Stimulated activated naive B cell treated with anti-CD40 and anti-IgM and Interleukin-4, amounts not matched to agents 10 μg/mL and 1 μg/mL and 100 μg/mL, for 72 hours (primary cell): ENCODE measurements around the gene GRB10.
"Not testable (repeated sequence)": the region's sequence is repeated elsewhere in the genome, so short reads cannot be mapped to it uniquely, and the experiment has no call there.

Source experiments
- ATAC-seq, 2 donors: fragments of 150-1000 bp; cut with Tn5 transposase; replicated peaks; 2 replicates each; pipeline ENCODE4 v1.10.0; 2021; ENCODE audit warnings: moderate library complexity in 1 of 2
- DNase-seq: peaks from one replicate; pipeline ENCODE4 v3.0.0; 2021
- H3K27ac Mint-ChIP-seq: one replicate; pipeline ENCODE4 v1.8.0; 2022; ENCODE audit warnings: mild to moderate bottlenecking, mixed read lengths
- H3K27me3 Mint-ChIP-seq, 2 donors: one replicate each; pipeline ENCODE4 v1.8.0; 2022; ENCODE audit warnings: mixed read lengths in 2 of 2
- H3K36me3 Mint-ChIP-seq, 2 donors: one replicate each; pipeline ENCODE4 v1.8.0; 2022; ENCODE audit warnings: mixed read lengths in 2 of 2, mild to moderate bottlenecking in 1 of 2
- H3K4me1 Mint-ChIP-seq, 2 donors: one replicate each; pipeline ENCODE4 v1.8.0; 2022; ENCODE audit warnings: mixed read lengths in 2 of 2, mild to moderate bottlenecking in 1 of 2
- H3K4me3 Mint-ChIP-seq, 2 donors: one replicate each; pipeline ENCODE4 v1.8.0; 2022; ENCODE audit warnings: mild to moderate bottlenecking in 2 of 2, mixed read lengths in 2 of 2, moderate library complexity in 1 of 2
- H3K9me3 Mint-ChIP-seq, 2 donors: one replicate each; pipeline ENCODE4 v1.8.0; 2022; ENCODE audit warnings: mixed read lengths in 2 of 2, mild to moderate bottlenecking in 1 of 2

The GRB10 gene

GRCh38 chr7:50756180-50756579, 26.5 kb downstream of the GRB10 start:
- no peak overlapping the region for H3K4me3 Mint-ChIP-seq
- no peak for DNase-seq
- no peaks in the 10 kb centered on the region for H3K9me3 Mint-ChIP-seq
- H3K36me3 Mint-ChIP-seq = no peaks in the 10 kb centered on the region
- no peaks in the 10 kb centered on the region for H3K27me3 Mint-ChIP-seq
- H3K4me1 Mint-ChIP-seq = peaks cover under 1% of the 10 kb centered on the region in 2 donors
- no peak overlapping the region for H3K27ac Mint-ChIP-seq
- no peak for ATAC-seq

- Mint-ChIP-seq H3K4me3 (no peak overlapping the region), H3K27ac (no peak overlapping the region), H3K27me3 (no peaks in the 10 kb centered on the region), H3K9me3 (no peaks in the 10 kb centered on the region), H3K36me3 (no peaks in the 10 kb centered on the region), H3K4me1 (no peaks in the 10 kb centered on the region)
- no peak for DNase-seq
- no peak for ATAC-seq
Measured at GRCh38 chr7:50754684-50755083, 28.0 kb downstream of the GRB10 start.

- DNase-seq (no peak), ATAC-seq (no peak)
- no peaks in the 10 kb centered on the region for H3K36me3 Mint-ChIP-seq
- no peaks in the 10 kb centered on the region for H3K4me1 Mint-ChIP-seq
- no peaks in the 10 kb centered on the region for H3K9me3 Mint-ChIP-seq
- no peak overlapping the region for H3K4me3 Mint-ChIP-seq
- H3K27ac Mint-ChIP-seq = no peak overlapping the region
- no peaks in the 10 kb centered on the region for H3K27me3 Mint-ChIP-seq
Measured at GRCh38 chr7:50754241-50754640, 28.5 kb downstream of the GRB10 start.

GRCh38 chr7:50752422-50752821, 30.3 kb downstream of the GRB10 start:
- Mint-ChIP-seq H3K36me3 (no peaks in the 10 kb centered on the region), H3K27ac (no peak overlapping the region), H3K4me1 (no peaks in the 10 kb centered on the region), H3K4me3 (no peak overlapping the region), H3K27me3 (no peaks in the 10 kb centered on the region), H3K9me3 (no peaks in the 10 kb centered on the region)
- ATAC-seq = no peak
- no peak for DNase-seq

- ATAC-seq = no peak
- no peak overlapping the region for H3K27ac Mint-ChIP-seq
- H3K4me1 Mint-ChIP-seq = no peaks in the 10 kb centered on the region
Measured at GRCh38 chr7:50751146-50751545, 31.6 kb downstream of the GRB10 start.

GRCh38 chr7:50749896-50750295, 32.8 kb downstream of the GRB10 start:
- ATAC-seq = no peak
- no peaks in the 10 kb centered on the region for H3K9me3 Mint-ChIP-seq

More at GRCh38 chr7:50751146-50751545, 31.6 kb downstream of the GRB10 start:
- Mint-ChIP-seq H3K9me3 (no peaks in the 10 kb centered on the region), H3K4me3 (no peak overlapping the region), H3K36me3 (no peaks in the 10 kb centered on the region), H3K27me3 (peaks cover 0 to 8% of the 10 kb centered on the region in 2 donors)
- DNase-seq = no peak

GRCh38 chr7:50748472-50748871, 34.2 kb downstream of the GRB10 start:
- no peak overlapping the region for H3K4me3 Mint-ChIP-seq
- H3K9me3 Mint-ChIP-seq = no peaks in the 10 kb centered on the region
- H3K4me1 Mint-ChIP-seq = no peaks in the 10 kb centered on the region
- H3K27ac Mint-ChIP-seq = no peak overlapping the region
- ATAC-seq = no peak
- no peak for DNase-seq
- peaks cover 0 to 8% of the 10 kb centered on the region in 2 donors for H3K27me3 Mint-ChIP-seq
- H3K36me3 Mint-ChIP-seq = no peaks in the 10 kb centered on the region

More at GRCh38 chr7:50749896-50750295, 32.8 kb downstream of the GRB10 start:
- Mint-ChIP-seq H3K4me3 (no peak overlapping the region), H3K4me1 (no peaks in the 10 kb centered on the region), H3K27me3 (peaks cover 0 to 8% of the 10 kb centered on the region in 2 donors), H3K27ac (no peak overlapping the region), H3K36me3 (no peaks in the 10 kb centered on the region)
- no peak for DNase-seq

- Mint-ChIP-seq H3K27ac (no peak overlapping the region), H3K4me3 (no peak overlapping the region), H3K4me1 (no peaks in the 10 kb centered on the region), H3K27me3 (peaks cover 0 to 8% of the 10 kb centered on the region in 2 donors), H3K9me3 (no peaks in the 10 kb centered on the region), H3K36me3 (no peaks in the 10 kb centered on the region)
- ATAC-seq (no peak), DNase-seq (no peak)
Measured at GRCh38 chr7:50745835-50746234, 36.9 kb downstream of the GRB10 start.

- no peaks in the 10 kb centered on the region for H3K9me3 Mint-ChIP-seq
- H3K27ac Mint-ChIP-seq = no peak overlapping the region
- ATAC-seq (no peak), DNase-seq (no peak)
- H3K36me3 Mint-ChIP-seq = no peaks in the 10 kb centered on the region
- H3K4me3 Mint-ChIP-seq = no peak overlapping the region
- H3K27me3 Mint-ChIP-seq = peaks cover 0 to 8% of the 10 kb centered on the region in 2 donors
- H3K4me1 Mint-ChIP-seq = no peaks in the 10 kb centered on the region
Measured at GRCh38 chr7:50745336-50745735, 37.4 kb downstream of the GRB10 start.

- Mint-ChIP-seq H3K36me3 (no peaks in the 10 kb centered on the region), H3K27ac (no peak overlapping the region), H3K9me3 (no peaks in the 10 kb centered on the region), H3K27me3 (peaks cover 6 to 13% of the 10 kb centered on the region in 2 donors), H3K4me1 (peaks cover 9 to 11% of the 10 kb centered on the region in 2 donors), H3K4me3 (no peak overlapping the region)
- ATAC-seq (no peak), DNase-seq (no peak)
Measured at GRCh38 chr7:50743893-50744292, 38.8 kb downstream of the GRB10 start.

- DNase-seq (no peak), ATAC-seq (no peak)
- peaks cover 9 to 11% of the 10 kb centered on the region in 2 donors for H3K4me1 Mint-ChIP-seq
- no peaks in the 10 kb centered on the region for H3K9me3 Mint-ChIP-seq
- peaks cover 6 to 13% of the 10 kb centered on the region in 2 donors for H3K27me3 Mint-ChIP-seq
- no peaks in the 10 kb centered on the region for H3K36me3 Mint-ChIP-seq
- no peak overlapping the region for H3K27ac Mint-ChIP-seq
- no peak overlapping the region for H3K4me3 Mint-ChIP-seq
Measured at GRCh38 chr7:50743016-50743415, 39.7 kb downstream of the GRB10 start.

- Mint-ChIP-seq H3K9me3 (peaks cover under 1 to 2% of the 10 kb centered on the region in 2 donors), H3K4me3 (no peak overlapping the region), H3K27ac (no peak overlapping the region), H3K27me3 (peaks cover 6 to 13% of the 10 kb centered on the region in 2 donors), H3K4me1 (peaks cover 9 to 11% of the 10 kb centered on the region in 2 donors), H3K36me3 (no peaks in the 10 kb centered on the region)
- no peak for DNase-seq
- no peak for ATAC-seq
Measured at GRCh38 chr7:50742401-50742800, 40.3 kb downstream of the GRB10 start.

GRCh38 chr7:50739744-50740435, 42.8 kb downstream of the GRB10 start:
- H3K9me3 Mint-ChIP-seq = peaks cover 2 to 4% of the 10 kb centered on the region in 2 donors
- H3K27me3 Mint-ChIP-seq = peaks cover 5 to 6% of the 10 kb centered on the region in 2 donors
- peaks cover 9 to 11% of the 10 kb centered on the region in 2 donors for H3K4me1 Mint-ChIP-seq
- H3K36me3 Mint-ChIP-seq = no peaks in the 10 kb centered on the region
- peak overlapping the region; percentile 33 to 39 for H3K4me3 Mint-ChIP-seq
- peak overlapping the region; percentile 52 for H3K27ac Mint-ChIP-seq
- DNase-seq (peak; percentile 9), ATAC-seq (peak; percentile 98 to 99)

GRCh38 chr7:50738932-50739331, 43.8 kb downstream of the GRB10 start:
- Mint-ChIP-seq H3K27me3 (peaks cover 5 to 6% of the 10 kb centered on the region in 2 donors), H3K4me3 (no peak overlapping the region), H3K4me1 (peaks cover 9 to 11% of the 10 kb centered on the region in 2 donors), H3K9me3 (peaks cover 2 to 4% of the 10 kb centered on the region in 2 donors), H3K36me3 (no peaks in the 10 kb centered on the region), H3K27ac (no peak overlapping the region)
- ATAC-seq (no peak), DNase-seq (no peak)

- not testable (repeated sequence) for H3K27ac Mint-ChIP-seq, H3K4me3 Mint-ChIP-seq, H3K9me3 Mint-ChIP-seq, H3K36me3 Mint-ChIP-seq, DNase-seq, ATAC-seq, H3K27me3 Mint-ChIP-seq
- peaks cover 10 to 11% of the 10 kb centered on the region in 2 donors for H3K4me1 Mint-ChIP-seq
Measured at GRCh38 chr7:50735836-50736235, 46.9 kb downstream of the GRB10 start.
